ENCODE measurements around the gene LIMS2.

The LIMS2 gene

DNA sequence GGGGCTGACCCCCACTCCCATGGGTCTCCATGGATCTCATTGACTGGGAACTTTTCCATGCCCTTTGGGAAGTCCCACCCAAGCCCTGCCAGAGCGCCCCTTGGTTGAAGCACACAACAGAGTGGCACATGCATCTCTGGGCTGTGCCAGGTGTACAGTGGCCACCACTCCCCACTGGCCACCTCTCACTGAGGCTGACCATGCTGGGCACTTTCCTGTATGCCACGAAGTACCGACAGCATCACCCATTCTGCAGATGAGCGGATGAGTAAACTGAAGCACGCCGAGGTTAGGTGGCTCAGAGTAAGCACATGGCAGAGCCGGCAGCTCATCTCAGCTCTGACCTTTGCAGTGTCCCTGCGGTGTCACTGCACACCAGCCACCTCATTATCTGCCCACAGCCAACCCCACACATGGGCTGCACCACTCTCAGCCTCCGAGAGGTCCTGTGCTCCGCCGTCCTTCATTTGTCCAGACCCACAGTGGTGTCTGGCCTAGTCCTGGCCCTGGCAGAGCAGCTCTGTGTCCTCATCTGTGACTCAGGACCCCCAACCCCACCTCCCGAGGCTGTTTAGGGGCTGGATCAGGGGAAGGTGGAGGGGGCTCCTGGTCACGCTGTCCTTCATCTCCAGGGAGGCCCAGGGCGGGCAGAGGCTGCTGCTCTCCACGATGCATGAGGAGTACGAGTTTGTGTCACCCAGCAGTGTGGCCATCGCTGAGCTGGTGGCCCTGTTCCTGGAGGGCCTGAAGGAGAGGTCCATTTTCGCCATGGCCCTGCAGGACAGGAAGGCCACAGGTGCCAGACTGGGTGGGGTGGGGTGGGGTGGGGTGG, 47.4 kb downstream of the LIMS2 start:
- H3K36me3 ChIP-seq (ENCODE audit: control insufficient read depth, insufficient read depth, low read length) = no peaks in the 10 kb centered on the region
- H3K4me1 ChIP-seq (ENCODE audit: control insufficient read depth, insufficient read depth, low read length) = no peaks in the 10 kb centered on the region
- H3K27me3 ChIP-seq (ENCODE audit: control insufficient read depth, insufficient read depth, low read length) = no peaks in the 10 kb centered on the region
- no peak overlapping the region for H3K27ac ChIP-seq (ENCODE audit: low read depth, low read length)
- no peak overlapping the region for H3K4me3 ChIP-seq (ENCODE audit: low read depth, low read length)
- H3K9ac ChIP-seq (ENCODE audit: low read depth, low read length) = no peak overlapping the region
- H3K9me3 ChIP-seq (ENCODE audit: control insufficient read depth, insufficient read depth, low read length) = no peaks in the 10 kb centered on the region

DNA sequence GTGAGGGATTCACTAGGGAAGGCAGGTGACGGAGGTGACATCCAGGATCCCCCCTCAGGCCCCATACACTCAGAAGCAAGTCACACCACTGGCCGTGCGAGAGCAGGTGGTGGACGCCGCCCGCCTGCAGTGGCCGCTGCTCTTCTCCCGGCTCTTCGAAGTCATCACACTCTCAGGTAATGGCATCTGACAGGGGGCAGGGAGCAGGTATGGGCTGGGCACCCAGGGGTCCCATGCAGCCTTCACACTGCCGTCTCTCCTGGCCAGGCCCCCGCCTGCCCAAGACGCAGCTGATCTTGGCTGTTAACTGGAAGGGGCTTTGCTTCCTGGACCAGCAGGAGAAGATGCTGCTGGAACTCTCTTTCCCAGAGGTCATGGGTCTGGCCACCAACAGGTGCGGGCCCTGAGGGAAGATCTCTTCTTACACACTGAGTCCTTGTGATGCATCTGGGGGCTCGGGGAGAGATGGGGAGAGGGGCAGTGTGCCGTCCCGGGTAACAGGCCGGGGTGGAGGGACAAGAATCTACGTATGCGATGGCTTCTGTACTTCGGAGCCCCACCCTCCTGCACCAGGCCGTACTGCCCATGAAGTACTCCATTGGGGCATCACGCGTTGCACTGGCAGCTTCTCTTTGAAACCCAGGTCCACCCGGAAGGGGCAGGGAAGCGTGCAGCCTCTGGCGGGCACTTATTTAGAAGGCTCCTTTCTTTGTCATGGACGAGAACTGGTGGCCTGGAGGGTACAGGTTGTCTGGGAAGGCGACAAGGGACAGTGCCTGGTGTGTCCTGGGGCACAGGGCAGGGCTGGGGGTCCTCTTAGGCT, 48.2 kb downstream of the LIMS2 start:
- H3K4me1 ChIP-seq (ENCODE audit: control insufficient read depth, insufficient read depth, low read length) = no peaks in the 10 kb centered on the region
- H3K4me3 ChIP-seq (ENCODE audit: low read depth, low read length) = no peak overlapping the region
- no peak overlapping the region for H3K9ac ChIP-seq (ENCODE audit: low read depth, low read length)
- no peaks in the 10 kb centered on the region for H3K9me3 ChIP-seq (ENCODE audit: control insufficient read depth, insufficient read depth, low read length)
- H3K36me3 ChIP-seq (ENCODE audit: control insufficient read depth, insufficient read depth, low read length) = no peaks in the 10 kb centered on the region
- H3K27ac ChIP-seq (ENCODE audit: low read depth, low read length) = no peak overlapping the region
- H3K27me3 ChIP-seq (ENCODE audit: control insufficient read depth, insufficient read depth, low read length) = no peaks in the 10 kb centered on the region

DNA sequence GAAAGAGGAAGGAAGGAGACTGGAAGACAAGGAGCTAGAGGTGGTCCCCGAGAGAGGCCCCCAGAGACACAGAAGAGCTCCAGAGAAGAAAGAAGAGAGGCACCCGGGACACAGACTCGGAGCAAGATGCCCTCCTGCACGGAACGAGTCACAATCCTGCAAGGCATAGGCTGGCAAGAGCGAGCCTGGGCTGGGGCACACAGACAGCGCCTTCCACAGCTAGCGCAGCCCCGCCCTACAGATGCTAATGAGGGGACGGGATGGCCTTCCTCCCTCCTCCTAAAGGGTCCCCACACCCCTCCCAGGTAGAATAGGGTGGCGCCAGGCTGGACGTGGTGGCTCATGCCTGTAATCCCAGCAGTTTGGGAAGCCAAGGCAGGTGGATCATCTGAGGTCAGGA, 49.2 kb downstream of the LIMS2 start:
- Histone ChIP-seq H3K9ac (ENCODE audit: low read depth, low read length) (no peak overlapping the region), H3K36me3 (ENCODE audit: control insufficient read depth, insufficient read depth, low read length) (no peaks in the 10 kb centered on the region), H3K27me3 (ENCODE audit: control insufficient read depth, insufficient read depth, low read length) (no peaks in the 10 kb centered on the region), H3K27ac (ENCODE audit: low read depth, low read length) (no peak overlapping the region), H3K4me1 (ENCODE audit: control insufficient read depth, insufficient read depth, low read length) (no peaks in the 10 kb centered on the region), H3K9me3 (ENCODE audit: control insufficient read depth, insufficient read depth, low read length) (no peaks in the 10 kb centered on the region), H3K4me3 (ENCODE audit: low read depth, low read length) (no peak overlapping the region)

GRCh38 chr2:127625572-127625951, 49.8 kb downstream of the LIMS2 start:
- H3K9ac ChIP-seq (ENCODE audit: low read depth, low read length) = no peak overlapping the region
- no peak overlapping the region for H3K27ac ChIP-seq (ENCODE audit: low read depth, low read length)
- no peaks in the 10 kb centered on the region for H3K9me3 ChIP-seq (ENCODE audit: control insufficient read depth, insufficient read depth, low read length)
- H3K4me1 ChIP-seq (ENCODE audit: control insufficient read depth, insufficient read depth, low read length) = no peaks in the 10 kb centered on the region
- H3K27me3 ChIP-seq (ENCODE audit: control insufficient read depth, insufficient read depth, low read length) = no peaks in the 10 kb centered on the region
- no peaks in the 10 kb centered on the region for H3K36me3 ChIP-seq (ENCODE audit: control insufficient read depth, insufficient read depth, low read length)
- no peak overlapping the region for H3K4me3 ChIP-seq (ENCODE audit: low read depth, low read length)

DNA sequence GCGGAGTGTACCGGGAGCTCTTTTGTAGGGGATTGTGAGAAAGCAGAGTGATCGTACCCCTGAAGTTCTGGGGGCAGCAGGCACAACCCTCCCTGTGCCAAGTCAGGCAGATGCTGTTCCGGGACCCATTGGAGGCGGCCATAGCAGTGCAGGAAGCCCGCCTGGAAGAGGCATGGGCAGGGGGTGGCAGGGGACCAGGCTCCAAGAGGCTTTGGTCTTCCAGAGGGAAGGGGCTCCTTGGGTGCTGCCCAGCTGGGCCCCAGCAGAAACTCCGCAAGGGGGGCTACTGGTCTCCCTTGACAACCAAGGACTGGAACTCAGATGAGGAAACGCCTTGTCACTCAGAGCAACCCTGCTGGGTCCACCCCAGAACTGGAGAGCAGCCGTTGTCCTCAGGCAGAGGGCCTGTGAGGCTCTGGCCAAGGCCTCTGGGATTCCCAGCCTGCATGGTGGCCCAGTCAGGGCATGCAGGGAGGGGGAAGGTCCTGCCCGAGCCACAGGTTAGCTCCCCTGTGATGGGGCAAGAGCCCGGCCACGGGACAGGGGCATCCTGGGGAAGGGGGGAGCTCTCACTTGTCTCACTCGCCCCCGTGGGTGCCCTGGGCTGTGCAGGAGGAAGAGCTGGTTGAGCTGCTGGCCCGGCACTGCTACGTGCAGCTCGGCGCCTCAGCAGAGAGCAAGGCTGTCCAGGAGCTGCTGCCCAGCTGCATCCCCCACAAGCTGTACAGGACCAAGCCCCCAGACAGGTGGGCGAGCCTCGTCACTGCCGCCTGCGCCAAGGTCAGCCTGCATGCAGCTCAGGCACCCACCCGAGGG, 50.4 kb downstream of the LIMS2 start:
- Histone ChIP-seq H3K27ac (ENCODE audit: low read depth, low read length) (no peak overlapping the region), H3K9me3 (ENCODE audit: control insufficient read depth, insufficient read depth, low read length) (no peaks in the 10 kb centered on the region), H3K27me3 (ENCODE audit: control insufficient read depth, insufficient read depth, low read length) (no peaks in the 10 kb centered on the region), H3K4me1 (ENCODE audit: control insufficient read depth, insufficient read depth, low read length) (no peaks in the 10 kb centered on the region), H3K9ac (ENCODE audit: low read depth, low read length) (no peak overlapping the region), H3K36me3 (ENCODE audit: control insufficient read depth, insufficient read depth, low read length) (no peaks in the 10 kb centered on the region), H3K4me3 (ENCODE audit: low read depth, low read length) (no peak overlapping the region)

DNA sequence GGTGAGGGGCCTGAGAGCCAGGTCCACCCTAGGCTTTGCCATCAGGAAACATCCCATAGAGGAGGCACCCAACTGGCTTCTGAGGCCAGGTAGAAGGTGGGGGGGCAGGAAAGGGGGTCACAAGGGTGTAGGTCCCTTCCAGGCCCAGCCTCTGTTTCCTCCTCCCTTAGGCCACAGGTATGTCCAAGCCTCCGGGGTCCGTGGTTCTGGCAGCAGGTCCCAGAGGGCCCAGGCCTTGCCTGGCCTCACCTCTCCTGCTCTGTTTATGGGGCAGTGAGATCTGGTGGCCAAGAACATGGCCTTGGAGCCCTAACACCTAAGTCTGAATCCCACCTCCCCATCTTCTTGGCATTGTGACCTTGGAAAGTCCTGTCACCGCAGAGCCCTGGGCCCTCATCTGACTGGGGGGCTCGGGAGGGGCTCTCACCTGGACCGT, 51.0 kb downstream of the LIMS2 start:
- Histone ChIP-seq H3K4me1 (ENCODE audit: control insufficient read depth, insufficient read depth, low read length) (no peaks in the 10 kb centered on the region), H3K36me3 (ENCODE audit: control insufficient read depth, insufficient read depth, low read length) (no peaks in the 10 kb centered on the region), H3K27me3 (ENCODE audit: control insufficient read depth, insufficient read depth, low read length) (no peaks in the 10 kb centered on the region), H3K9me3 (ENCODE audit: control insufficient read depth, insufficient read depth, low read length) (no peaks in the 10 kb centered on the region), H3K27ac (ENCODE audit: low read depth, low read length) (no peak overlapping the region), H3K9ac (ENCODE audit: low read depth, low read length) (no peak overlapping the region), H3K4me3 (ENCODE audit: low read depth, low read length) (no peak overlapping the region)

- no peak overlapping the region for H3K27ac ChIP-seq (ENCODE audit: low read depth, low read length)
- H3K27me3 ChIP-seq (ENCODE audit: control insufficient read depth, insufficient read depth, low read length) = no peaks in the 10 kb centered on the region
- no peak overlapping the region for H3K4me3 ChIP-seq (ENCODE audit: low read depth, low read length)
- H3K4me1 ChIP-seq (ENCODE audit: control insufficient read depth, insufficient read depth, low read length) = no peaks in the 10 kb centered on the region
- no peak overlapping the region for H3K9ac ChIP-seq (ENCODE audit: low read depth, low read length)
- no peaks in the 10 kb centered on the region for H3K36me3 ChIP-seq (ENCODE audit: control insufficient read depth, insufficient read depth, low read length)
- no peaks in the 10 kb centered on the region for H3K9me3 ChIP-seq (ENCODE audit: control insufficient read depth, insufficient read depth, low read length)
Measured at GRCh38 chr2:127623388-127624319, 51.7 kb downstream of the LIMS2 start.

DNA sequence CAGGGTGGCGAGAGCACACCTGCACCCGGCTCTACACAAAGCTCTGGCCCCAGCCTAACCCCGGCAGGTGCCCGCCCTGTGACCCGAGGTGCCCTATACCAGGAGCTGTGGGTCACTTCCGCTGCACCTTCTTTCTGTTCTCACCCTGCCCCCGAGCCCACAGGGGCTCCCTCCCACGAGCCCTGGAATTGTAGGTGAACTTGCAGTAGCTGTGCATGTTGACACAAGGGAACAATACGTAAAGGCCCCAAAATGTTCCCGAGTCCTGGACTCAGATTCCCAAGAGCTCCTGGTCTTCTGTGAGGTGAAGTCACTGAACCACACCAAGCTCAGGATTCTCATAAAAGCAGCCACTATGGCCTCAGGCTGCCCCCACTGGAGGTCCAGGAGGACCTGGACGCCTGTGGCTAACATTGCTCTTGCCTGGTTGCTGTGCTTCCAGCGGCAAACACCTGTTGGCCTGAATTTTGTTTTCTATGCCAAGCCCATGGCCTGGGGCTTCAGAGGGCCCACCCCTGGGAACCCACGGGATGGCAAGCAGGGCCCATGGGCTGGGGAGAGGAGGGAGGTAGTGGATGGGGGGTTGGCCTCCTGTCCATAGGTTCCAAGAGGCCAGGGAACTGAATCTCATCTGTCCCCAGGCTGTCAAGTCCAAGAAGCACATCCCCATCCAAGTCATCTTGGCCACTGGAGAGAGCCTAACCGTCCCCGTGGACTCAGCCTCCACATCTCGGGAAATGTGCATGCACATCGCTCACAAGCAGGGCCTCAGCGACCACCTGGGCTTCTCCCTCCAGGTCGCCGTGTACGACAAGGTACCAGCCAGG, 52.6 kb downstream of the LIMS2 start:
- no peaks in the 10 kb centered on the region for H3K27me3 ChIP-seq (ENCODE audit: control insufficient read depth, insufficient read depth, low read length)
- H3K9me3 ChIP-seq (ENCODE audit: control insufficient read depth, insufficient read depth, low read length) = no peaks in the 10 kb centered on the region
- no peaks in the 10 kb centered on the region for H3K4me1 ChIP-seq (ENCODE audit: control insufficient read depth, insufficient read depth, low read length)
- no peak overlapping the region for H3K9ac ChIP-seq (ENCODE audit: low read depth, low read length)
- no peak overlapping the region for H3K27ac ChIP-seq (ENCODE audit: low read depth, low read length)
- H3K36me3 ChIP-seq (ENCODE audit: control insufficient read depth, insufficient read depth, low read length) = no peaks in the 10 kb centered on the region
- no peak overlapping the region for H3K4me3 ChIP-seq (ENCODE audit: low read depth, low read length)

- H3K27ac ChIP-seq (ENCODE audit: low read depth, low read length) = no peak overlapping the region
- H3K9me3 ChIP-seq (ENCODE audit: control insufficient read depth, insufficient read depth, low read length) = no peaks in the 10 kb centered on the region
- H3K36me3 ChIP-seq (ENCODE audit: control insufficient read depth, insufficient read depth, low read length) = no peaks in the 10 kb centered on the region
- no peak overlapping the region for H3K4me3 ChIP-seq (ENCODE audit: low read depth, low read length)
- H3K9ac ChIP-seq (ENCODE audit: low read depth, low read length) = no peak overlapping the region
- no peaks in the 10 kb centered on the region for H3K4me1 ChIP-seq (ENCODE audit: control insufficient read depth, insufficient read depth, low read length)
- no peaks in the 10 kb centered on the region for H3K27me3 ChIP-seq (ENCODE audit: control insufficient read depth, insufficient read depth, low read length)
Measured at GRCh38 chr2:127621981-127622431, 53.3 kb downstream of the LIMS2 start.

Measured in HUES48 (cell line).